Astrocyte (in vitro differentiated cells and primary cell): ENCODE measurements around the gene DOCK10.

Experiments used
- EZH2 ChIP-seq: IDR thresholded peaks from 2 replicates; pipeline ENCODE4 v1.6.1; 2012; ENCODE audit warnings: mild to moderate bottlenecking, low read length, inconsistent platforms; ENCODE audit not compliant: insufficient read depth
- TF ChIP-seq, protein P1 (sequence below): IDR thresholded peaks from 2 replicates; pipeline ENCODE4 v1.5.1; 2011; ENCODE audit warnings: low read depth, mild to moderate bottlenecking, inconsistent platforms, low read length, moderate library complexity; ENCODE audit not compliant: insufficient read depth

- TF ChIP-seq, protein P1, sequence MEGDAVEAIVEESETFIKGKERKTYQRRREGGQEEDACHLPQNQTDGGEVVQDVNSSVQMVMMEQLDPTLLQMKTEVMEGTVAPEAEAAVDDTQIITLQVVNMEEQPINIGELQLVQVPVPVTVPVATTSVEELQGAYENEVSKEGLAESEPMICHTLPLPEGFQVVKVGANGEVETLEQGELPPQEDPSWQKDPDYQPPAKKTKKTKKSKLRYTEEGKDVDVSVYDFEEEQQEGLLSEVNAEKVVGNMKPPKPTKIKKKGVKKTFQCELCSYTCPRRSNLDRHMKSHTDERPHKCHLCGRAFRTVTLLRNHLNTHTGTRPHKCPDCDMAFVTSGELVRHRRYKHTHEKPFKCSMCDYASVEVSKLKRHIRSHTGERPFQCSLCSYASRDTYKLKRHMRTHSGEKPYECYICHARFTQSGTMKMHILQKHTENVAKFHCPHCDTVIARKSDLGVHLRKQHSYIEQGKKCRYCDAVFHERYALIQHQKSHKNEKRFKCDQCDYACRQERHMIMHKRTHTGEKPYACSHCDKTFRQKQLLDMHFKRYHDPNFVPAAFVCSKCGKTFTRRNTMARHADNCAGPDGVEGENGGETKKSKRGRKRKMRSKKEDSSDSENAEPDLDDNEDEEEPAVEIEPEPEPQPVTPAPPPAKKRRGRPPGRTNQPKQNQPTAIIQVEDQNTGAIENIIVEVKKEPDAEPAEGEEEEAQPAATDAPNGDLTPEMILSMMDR: no peak
- no peak for TF ChIP-seq EZH2
These were observed 167.1 kb downstream of the DOCK10 start for GRCh38 chr2:224875153-224875552.
